Measurements from ENCODE around the gene COL25A1.
"Not testable (repeated sequence)": the region's sequence is repeated elsewhere in the genome, so short reads cannot be mapped to it uniquely, and the experiment has no call there.

The COL25A1 gene

DNA sequence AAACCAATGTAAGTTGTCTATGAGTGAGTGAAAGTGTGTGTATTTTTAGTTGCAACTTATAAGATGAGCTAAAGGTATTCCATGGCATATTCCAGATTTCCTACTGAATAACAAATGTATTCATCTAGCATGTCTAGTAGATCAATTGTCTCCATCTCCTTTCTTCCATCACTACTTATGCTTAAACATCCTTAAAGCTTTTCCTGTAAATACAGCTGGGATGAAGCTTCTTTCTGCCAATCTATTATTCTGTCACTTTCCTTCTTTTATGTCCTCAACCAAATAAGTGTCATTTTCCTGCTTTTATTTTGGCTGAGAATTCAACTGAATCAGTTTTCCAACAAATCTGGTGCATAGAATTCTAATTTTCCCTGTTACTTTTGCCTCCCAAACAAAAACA, 136.3 kb downstream of the COL25A1 start:
- no peak for DNase-seq

DNA sequence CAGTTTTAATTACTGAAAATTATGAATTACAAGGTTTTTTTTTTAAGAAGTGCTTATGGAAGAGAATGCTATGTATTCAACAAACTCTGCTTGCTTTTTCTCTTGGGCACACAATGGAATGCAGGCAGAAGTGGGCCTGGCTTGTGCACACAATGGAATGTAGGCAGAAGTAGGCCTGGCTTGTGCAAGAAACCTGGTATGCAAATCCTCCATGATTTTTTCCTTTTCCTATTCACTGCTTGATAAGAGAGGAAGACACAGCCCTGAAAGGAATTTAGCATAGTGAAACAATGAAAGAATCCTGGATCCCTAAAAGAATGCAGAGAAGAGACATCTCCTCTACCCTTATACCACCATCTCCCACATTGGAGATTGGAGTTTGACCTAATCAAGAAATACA, 138.4 kb downstream of the COL25A1 start:
- DNase-seq: no peak

DNA sequence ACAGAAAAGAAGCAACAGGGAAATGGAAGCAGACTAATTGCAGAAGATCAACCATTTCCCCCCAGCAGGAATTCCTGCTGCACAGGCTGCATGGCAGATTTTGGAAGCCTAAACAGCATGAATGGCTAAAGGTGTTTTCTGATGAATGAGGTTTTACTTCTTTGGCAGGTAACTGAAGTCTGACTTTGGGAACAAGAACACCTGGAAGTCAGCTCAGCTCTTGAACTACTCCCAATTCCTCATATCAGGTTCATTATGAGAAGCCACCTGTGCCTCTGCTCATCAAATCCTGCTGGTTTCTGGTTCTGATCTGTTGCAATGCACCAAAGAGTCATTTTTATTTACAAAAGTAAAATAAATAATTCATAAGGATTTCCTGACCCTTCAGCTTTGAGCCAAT, 139.0 kb downstream of the COL25A1 start:
- DNase-seq: no peak

DNA sequence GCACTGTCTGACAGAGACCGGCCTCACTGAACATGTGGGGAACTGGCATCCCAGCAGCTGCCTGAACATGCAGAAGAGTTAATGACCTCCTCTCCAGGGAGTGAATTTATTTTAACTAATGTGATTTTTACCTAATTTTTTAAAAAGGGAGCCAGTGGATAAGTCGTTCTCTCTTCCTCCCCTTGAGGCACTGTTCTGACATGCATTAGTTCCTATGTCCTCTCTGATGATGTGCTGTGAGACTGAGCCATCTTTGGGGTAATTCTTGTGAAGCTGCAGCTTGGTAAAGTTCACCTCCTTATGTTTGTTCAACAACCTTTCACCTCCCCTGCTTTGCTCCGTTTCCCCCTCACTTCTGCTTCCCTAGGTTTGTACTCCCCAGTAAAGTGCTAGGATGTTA, 139.7 kb downstream of the COL25A1 start:
- DNase-seq: no peak

DNA sequence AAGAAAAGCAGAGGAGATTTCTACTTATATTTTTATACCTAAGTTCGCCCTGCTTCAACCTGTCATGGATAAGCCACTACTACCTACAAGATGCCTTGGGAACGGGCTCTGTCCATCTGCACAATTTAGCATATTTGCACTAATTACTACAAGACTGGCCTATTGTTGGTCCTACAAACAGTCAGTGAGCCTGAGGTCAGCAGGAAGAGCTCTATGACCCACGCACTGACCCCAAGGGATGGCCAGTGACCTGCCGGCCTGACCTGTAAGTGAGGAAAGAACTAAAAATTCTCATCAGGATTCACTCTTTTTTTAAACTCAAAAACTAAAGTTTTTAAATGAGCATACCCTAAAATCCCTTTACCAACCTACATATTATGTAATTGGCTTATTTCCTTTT, 142.0 kb downstream of the COL25A1 start:
- DNase-seq: no peak

DNA sequence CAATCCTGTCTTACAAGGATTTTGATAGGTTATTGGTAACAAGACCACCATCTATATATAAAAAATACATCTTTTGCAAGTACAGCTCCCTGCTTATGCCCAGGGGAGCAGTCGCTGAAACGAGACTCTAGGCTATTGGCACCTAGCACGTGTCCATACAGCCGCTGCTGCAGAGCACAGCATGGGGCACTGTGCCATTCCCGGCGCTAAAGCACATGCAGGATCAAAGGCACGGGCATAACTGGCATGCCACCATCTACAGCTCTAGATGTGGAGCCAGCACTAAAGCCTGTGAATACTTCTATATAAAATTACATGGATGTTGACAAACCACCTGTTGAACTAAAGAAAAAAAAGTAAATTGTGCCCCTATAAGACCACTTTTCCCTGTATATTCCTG, 144.8 kb downstream of the COL25A1 start:
- DNase-seq: no peak

DNA sequence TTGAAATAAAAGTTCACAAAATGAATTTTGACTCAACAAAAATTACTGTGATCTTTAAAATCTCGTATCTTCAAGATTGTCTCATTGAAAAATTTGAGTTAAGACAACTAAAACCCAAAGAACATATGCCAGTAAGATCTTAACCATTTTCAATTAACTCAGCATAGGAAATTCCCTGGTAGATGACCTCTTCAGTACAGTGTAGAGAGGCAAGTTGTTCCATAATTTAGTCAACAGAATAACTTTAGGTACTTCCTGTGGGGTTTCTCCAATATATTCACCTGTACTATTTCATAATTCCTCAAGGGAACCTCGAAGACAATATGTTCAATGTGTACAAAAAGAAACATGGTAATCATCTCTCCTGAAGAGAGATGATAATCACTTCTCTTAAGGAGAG, 145.3 kb downstream of the COL25A1 start:
- no peak for DNase-seq

DNA sequence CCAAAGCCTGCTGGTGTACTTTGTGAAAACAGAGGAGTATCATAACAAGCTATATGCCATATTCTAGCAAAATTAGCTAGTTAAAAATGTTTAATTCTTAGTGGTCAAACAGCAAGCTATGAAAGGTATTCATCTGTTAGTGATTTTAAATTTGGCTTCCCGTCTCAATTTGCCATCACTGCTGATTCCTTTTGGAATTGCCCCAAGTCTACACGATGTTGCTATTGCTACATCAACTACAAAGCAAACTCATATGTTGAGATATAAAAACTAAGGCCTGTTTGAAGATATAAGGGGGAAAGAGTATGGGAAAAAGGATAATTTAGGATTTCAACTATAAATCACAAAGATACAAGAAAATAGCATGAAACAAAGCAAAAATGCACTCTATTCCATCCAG, 146.1 kb downstream of the COL25A1 start:
- no peak for DNase-seq

DNA sequence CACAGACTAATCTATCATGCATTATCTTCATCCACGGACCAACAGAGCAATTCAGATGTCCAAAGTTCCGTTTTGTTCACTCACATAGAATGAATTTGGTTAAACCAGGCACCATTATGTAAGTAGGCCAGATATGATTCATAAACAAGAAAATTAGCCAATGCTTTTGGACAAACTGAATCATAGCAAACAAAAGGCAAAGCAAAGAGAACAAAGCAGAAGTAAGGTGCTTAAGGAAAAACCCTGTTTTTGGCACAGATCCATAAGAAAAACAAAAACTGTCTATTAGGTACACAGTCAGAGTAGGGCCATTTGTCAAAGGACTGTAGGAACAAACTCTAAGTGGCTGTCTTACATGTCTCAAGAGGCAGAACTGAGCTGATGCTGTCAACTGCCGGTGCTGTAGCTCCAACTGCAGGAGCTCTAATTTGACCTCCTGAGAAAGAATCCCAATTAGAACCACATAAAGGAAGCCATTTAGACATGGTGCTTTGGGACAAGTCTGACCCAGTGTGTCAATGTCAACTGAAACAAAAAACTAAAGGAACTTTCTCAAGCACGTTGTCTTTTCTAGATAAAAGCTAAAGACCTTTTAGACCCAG, 146.7 kb downstream of the COL25A1 start:
- DNase-seq: no peak

DNA sequence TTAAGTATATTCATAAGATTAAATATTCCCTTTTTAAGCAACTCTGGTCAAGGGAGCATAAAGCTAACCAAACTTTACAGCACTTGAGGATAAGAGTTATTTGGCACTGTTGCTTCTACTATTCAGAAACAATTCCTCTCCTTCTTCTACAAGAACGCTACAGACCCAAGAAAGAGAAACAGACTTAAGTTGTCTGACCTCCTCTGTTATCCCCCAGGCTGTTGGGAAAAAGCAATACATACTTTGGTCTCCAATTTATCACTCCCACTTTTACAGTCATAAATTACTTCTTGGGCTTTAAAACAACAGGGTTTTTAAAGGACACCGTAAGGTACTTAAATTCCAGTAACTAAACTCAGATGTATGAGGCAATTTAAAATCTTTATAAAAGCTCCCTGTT, 147.4 kb downstream of the COL25A1 start:
- no peak for DNase-seq

DNA sequence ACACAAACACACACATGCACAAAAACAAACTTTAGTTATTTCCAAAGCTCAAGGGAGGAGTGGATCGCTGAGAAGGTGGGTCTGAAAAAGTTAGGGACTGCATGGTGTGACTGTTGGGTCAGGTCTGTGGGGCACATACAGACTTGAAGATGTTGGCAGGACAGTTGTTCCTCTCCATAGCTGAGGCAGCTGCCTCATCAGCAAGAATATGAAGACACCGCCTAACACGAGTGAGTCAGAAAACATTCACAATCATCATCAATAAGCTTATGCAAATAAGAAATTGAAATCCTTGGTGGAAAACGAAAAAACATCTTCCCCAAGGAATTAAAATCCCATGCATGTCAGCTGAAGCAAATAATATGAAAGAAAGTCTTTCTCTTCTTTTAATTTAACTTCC, 148.0 kb downstream of the COL25A1 start:
- no peak for DNase-seq

DNA sequence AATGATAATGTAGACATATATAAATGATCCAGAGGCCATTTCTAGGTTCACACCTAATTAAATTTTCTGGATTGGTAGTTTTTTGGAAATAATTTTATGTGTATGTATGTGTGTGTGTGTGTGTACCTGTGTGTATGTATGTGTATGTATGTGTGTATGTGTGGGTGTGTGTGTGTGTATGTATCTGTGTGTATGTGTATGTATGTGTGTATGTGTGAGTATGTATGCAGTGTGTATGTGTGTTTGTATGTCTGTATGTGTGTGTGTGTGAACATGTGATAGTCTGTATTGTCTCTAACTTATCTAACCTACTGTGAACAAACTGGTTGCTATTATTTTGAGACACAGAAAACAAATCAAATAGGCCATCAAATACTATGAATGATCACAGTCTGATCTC, 152.6 kb downstream of the COL25A1 start:
- no peak for DNase-seq

DNA sequence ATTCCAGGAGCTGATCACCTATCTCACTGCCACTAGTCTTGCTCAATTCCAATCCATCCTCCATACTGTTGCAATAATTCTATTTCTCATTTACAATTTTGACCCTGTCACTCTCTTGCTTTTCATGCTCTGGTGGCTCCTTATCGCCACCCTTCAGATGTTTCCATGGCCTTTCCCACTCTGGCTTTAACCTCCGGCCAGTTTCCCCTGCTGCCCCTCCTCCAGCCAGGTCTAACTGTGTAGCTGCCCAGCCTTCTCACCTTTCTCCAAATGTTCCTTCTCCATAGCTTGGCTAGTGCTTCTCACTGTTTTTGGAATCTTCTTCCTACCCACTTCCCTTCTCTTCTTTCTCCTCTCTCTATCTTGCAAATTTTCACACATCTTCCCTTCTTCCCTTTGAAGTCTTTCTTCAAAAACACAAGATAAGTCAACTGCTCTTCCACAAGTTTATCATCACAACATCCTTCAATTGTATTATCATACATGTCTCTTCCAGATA, 153.8 kb downstream of the COL25A1 start:
- DNase-seq: no peak

DNA sequence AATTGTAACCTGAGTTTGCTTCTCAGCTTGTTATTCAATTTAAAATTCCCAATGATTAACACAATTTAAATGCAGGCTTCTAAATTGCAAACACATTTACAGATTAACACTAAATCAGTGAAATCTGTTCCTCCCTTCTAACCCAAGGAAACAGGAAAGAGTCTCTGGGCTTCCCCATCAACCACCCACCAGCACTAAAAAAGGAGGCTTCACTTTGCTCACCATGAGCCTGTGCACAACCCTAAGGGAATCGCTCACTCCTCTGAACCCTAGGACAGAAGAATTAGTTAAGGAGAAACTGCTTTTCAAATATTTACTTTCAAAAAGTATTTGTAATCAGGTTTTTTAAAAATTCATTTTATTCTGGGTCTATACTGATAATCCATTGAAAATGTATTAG, 155.3 kb downstream of the COL25A1 start:
- no peak for DNase-seq

DNA sequence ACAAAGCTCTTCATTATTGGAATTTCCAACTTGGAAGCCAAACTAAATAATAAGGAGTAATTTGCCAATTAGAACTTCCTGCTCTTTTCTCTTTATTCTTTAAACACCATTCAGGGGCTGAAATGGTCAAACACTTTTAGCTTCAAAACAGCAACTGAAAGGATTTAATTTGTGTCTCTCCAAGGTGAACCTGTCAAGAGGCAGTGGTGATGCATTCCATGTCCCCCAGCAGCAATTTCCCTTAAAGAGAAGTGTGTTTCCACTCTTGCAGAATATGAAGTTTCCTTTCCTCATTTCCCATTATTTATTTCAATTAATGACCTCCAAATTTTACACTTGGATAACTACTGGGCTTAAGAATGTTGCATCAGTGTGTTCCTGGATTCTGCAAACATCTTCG, 156.0 kb downstream of the COL25A1 start:
- DNase-seq: no peak

DNA sequence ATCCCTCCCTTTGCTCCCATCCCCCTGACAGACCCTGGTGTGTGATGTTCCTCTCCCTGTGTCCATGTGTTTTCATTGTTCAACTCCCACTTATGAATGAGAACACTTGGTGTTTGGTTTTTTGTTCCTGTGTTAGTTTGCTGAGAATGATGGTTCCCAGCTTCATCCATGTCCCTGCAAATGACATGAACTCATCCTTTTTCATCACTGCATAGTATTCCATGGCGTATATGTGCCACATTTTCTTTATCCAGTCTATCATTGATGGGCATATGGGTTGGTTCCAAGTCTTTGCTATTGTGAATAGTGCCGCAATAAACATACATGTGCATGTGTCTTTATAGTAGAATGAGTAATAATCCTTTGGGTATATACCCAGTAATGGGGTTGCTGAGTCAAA, 164.3 kb downstream of the COL25A1 start:
- DNase-seq: not testable (repeated sequence)

DNA sequence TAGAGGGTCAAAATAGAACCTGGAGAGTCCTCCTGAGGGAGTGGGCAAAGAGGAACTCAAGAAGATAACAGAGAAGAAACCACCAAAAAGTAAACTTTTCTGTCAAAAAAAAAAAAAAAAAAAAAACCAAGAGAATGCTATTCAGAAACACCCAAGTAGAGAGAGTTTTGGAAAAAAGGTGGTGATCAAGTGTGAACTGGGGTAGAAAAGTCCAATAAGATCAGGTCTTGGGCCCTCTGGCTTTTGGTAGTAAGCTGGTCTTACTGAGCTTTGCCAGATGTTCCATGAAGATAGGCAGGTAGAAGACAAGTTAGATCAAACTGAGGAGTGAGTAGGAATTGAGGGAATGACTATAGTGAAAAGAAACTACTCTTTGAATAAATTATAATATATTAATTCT, 167.5 kb downstream of the COL25A1 start:
- DNase-seq: no peak

DNA sequence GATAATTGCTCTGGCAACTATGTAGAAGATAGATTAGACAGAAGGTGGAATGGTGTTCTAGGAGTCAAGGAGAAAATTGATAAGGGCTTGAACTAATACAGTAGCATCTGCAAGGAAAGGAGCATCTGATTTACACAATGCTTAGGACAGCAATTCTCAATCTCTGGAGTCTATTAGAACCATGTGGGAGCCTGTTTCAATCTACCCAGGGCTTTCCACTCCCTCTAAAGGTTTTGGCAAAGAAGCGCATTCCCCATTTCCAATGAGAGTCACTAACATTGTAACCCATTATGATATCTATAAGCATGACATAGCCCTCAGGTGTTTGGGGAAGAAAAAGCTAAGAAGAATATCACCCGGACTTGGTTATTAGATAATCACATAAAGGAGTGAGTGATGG, 168.2 kb downstream of the COL25A1 start:
- DNase-seq: no peak

DNA sequence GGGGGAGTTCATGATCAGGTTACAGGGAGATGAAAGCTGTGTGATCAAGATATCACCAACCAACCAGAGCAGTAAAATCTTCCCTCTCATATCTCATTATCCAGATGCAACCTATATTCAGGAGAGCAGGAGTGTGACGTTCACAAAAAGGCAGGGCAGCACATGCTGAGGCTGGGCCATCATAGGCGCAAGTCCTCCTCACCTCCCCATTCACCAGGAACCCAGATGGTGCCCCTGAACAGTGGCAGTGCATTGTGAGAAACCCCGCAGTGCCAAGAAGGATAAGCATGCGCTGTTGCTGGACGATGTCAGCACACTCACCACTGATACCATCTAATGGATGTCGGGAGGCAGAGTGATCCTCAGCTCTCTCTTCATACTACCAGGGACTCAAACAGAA, 170.9 kb downstream of the COL25A1 start:
- DNase-seq: no peak

DNA sequence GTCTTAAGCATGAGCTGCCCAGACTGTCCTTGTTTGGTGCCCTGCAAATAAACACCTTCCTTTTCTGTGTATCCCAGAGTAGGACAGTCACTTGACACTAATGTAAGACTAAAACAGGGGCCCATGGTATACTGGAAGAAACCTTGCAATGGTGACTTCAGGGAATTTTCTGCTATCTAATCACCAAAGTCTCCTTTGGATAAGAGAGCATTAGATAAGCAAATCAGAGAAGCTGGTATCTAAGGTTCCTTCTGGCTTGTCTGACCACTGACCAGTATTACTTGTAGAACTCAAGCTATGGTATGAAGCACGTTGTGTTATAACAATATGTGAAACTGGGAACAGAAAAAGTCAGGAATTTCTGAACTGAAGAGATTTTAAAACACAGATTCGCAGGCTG, 173.9 kb downstream of the COL25A1 start:
- no peak for DNase-seq

DNA sequence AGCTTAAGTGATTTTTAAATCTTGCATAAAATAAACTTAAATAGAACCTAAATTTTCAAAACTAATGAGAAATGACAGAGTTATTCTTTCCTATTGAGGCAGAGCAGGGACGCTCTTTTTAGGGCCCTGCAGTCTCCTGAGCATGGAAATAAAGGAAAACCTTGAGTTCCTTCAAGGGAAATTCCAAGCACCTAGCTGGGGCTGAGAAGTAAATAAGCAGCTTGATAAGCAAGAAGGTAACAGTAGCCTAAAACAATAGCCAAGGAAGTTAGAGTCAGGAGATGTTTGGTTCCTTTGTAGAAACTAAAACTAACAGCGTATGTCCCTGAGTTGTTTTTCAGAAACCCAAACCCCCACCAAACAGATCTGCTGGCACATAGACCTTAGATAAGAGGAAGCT, 174.6 kb downstream of the COL25A1 start:
- DNase-seq: no peak

DNA sequence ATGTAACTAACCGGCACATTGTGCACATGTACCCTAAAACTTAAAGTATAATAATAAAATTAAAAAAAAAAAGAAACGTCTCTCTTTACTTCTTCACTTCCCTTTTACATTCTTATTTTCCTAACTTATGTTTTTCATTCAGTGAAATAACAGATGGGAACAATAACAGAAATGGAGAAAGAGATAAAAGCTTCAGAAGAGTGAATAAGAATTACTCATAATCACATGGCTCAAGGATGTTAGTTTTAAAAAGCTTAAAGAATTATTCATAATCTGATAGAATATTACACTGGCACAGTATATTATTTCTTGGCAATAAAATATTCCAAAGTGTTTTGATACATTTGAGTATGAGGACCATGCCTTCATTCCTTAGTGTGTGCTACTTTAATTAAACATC, 175.6 kb downstream of the COL25A1 start:
- no peak for DNase-seq

DNA sequence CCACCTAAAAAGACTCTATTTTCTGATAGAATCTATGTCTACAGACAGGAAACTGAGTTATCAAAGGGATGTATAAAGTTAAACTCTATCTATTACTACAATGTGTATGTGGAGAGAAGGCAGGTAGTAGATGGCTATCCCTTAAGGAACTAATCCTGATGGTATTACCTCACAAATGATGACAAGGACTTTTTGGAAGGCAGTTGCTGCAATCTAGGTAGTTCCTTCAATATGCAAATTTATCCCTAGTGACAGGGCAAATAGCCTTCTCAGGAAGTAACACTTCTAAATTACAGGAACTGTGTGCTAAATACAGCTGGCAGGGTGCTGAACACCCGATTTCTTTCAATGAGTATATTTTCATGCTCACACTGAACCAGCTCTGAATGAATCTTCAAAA, 177.4 kb downstream of the COL25A1 start:
- no peak for DNase-seq

DNA sequence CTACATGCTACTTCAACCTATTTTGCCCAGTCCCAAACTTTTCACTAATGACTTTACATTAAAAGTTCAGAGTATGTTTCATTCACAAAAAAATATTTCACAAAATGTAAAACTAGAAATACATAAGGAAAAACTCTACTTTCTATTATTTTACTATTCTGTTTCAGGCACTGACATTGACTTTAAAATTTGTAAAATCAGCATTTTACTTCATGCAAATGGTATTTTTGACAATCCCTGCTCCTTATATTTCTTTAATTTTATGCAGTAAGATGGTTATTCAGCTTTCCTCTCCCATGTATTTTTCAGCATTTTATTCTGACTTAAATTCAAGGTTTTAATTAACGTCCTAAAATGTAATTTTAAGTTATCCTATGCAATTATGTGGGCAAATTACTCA, 178.5 kb downstream of the COL25A1 start:
- DNase-seq: no peak

DNA sequence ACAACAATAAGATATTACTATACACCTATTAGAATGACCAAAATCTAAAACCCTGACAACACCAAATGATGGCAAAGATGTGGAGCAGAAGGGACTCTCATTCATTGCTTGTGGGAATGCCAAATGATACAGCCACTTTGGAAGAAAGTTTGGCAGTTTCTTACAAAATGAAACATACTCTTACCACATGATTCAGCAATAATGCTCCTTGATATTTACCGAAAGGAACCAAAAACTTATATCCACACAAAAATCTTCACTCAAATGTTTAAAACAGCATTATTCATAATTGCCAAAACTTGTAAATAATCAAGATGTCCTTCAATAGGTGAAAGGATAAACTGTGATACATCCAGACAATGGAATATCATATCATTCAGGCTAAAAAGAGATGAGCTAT, 180.9 kb downstream of the COL25A1 start:
- DNase-seq: no peak

DNA sequence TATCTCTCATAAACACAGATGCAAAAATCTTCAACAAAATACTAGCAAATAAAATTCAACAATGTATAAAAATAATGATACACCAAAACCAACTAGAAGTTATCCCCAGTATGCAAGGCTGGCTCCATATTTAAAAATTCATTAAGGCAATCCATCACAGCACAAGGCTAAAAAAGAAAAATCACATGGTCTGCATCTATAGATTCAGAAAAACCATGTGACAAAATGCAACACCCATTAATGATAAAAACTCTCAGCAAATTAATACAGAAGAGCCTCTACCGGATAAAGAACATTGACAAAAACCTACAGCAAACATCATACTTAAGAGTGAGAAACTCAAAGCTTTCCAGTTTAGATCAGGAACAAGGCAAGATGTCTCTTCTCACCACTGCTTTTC, 182.6 kb downstream of the COL25A1 start:
- no peak for DNase-seq

Data from stimulated activated CD4-positive, alpha-beta T cell treated with anti-CD3 and anti-CD28 coated beads, Interleukin-4, amount 100 ng/mL, for 1 hour (primary cell).